ENCODE results near the gene CCDC194. TPM values are rescaled to one million over a fixed set of nuclear protein-coding genes. Genes with fewer than 3 reads are reported as not detected.

The CCDC194 gene
- not detected in 3 replicates for total RNA-seq
- long read RNA-seq: 0 reads

DNA sequence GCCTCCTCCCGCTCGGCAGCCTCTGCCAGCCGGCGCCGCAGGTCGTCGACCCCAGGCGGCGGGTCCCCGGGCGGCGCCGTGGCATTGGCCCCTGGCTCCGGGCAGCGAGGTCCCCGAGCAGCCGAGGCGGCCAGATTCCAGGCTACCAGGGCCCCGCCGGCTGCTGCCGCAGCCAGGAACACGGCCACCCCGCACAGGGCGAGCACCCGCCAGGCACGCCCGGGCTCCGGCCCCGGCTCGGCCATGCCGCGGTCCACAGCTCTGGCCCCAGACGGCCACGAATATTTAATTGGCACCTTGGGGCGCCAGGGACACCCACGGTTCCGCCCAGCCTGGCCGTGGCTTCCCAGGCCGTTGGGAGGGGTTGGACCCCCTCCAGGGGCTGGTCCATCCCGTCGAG lies at the start of gene CCDC194:
Gene CCDC194, minus strand, starts transcription at position 283 of the 400 bp plus-strand sequence. Its CDS starts 38 bp downstream, at position 245.
- H3K27ac Mint-ChIP-seq (ENCODE audit: unreplicated experiment): no peak within 1 kb of the TSS
- H3K36me3 Mint-ChIP-seq (ENCODE audit: low read depth): no peaks in the 10 kb centered on the region
- DNase-seq (ENCODE audit: low spot score): no peak
- H3K4me1 Mint-ChIP-seq (ENCODE audit: low read depth): peaks cover 10% of the 10 kb centered on the region
- no peak within 1 kb of the TSS for H3K4me3 Mint-ChIP-seq (ENCODE audit: unreplicated experiment)
- peaks cover 3% of the 10 kb centered on the region for H3K9me3 Mint-ChIP-seq (ENCODE audit: low read depth)
- H3K27me3 Mint-ChIP-seq (ENCODE audit: low read depth): no peaks in the 10 kb centered on the region
- TF ChIP-seq, protein P1, sequence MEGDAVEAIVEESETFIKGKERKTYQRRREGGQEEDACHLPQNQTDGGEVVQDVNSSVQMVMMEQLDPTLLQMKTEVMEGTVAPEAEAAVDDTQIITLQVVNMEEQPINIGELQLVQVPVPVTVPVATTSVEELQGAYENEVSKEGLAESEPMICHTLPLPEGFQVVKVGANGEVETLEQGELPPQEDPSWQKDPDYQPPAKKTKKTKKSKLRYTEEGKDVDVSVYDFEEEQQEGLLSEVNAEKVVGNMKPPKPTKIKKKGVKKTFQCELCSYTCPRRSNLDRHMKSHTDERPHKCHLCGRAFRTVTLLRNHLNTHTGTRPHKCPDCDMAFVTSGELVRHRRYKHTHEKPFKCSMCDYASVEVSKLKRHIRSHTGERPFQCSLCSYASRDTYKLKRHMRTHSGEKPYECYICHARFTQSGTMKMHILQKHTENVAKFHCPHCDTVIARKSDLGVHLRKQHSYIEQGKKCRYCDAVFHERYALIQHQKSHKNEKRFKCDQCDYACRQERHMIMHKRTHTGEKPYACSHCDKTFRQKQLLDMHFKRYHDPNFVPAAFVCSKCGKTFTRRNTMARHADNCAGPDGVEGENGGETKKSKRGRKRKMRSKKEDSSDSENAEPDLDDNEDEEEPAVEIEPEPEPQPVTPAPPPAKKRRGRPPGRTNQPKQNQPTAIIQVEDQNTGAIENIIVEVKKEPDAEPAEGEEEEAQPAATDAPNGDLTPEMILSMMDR (IDR thresholded peaks at IDR 0.05): no peak

GRCh38 chr19:17441241-17442021 lies 47.4 kb upstream of the CCDC194 start:
- no peaks in the 10 kb centered on the region for H3K4me1 Mint-ChIP-seq (ENCODE audit: low read depth)
- no peak overlapping the region for H3K27ac Mint-ChIP-seq (ENCODE audit: unreplicated experiment)
- no peak overlapping the region for H3K4me3 Mint-ChIP-seq (ENCODE audit: unreplicated experiment)
- peaks cover 3% of the 10 kb centered on the region for H3K27me3 Mint-ChIP-seq (ENCODE audit: low read depth)
- no peaks in the 10 kb centered on the region for H3K36me3 Mint-ChIP-seq (ENCODE audit: low read depth)
- DNase-seq (ENCODE audit: low spot score): no peak
- TF ChIP-seq, protein P1 (IDR thresholded peaks at IDR 0.05): peak; percentile 74
- H3K9me3 Mint-ChIP-seq (ENCODE audit: low read depth): peaks cover 5% of the 10 kb centered on the region

DNA sequence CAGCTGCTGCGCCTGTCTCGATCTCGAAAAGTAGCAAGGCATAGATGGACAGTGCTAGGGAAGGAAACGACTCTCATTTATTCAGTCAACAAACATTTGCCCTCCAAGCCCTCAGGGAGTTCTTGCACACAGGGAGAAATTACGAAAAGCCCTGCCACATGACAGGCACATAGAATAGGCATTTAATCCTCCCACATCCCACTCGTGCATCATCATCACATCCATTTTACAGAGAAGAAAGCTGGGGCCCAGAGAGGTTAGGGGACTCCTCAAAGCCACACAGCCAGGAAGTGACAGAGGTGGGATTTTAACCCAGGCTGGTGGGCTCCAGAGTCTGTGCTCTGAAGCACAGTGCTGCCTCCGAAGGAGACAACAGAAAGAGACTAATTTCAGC lies 42.9 kb upstream of the CCDC194 start:
- TF ChIP-seq, protein P1 (IDR thresholded peaks at IDR 0.05): no peak
- Mint-ChIP-seq H3K4me3 (ENCODE audit: unreplicated experiment) (no peak overlapping the region), H3K4me1 (ENCODE audit: low read depth) (no peaks in the 10 kb centered on the region), H3K27me3 (ENCODE audit: low read depth) (peaks cover 3% of the 10 kb centered on the region), H3K36me3 (ENCODE audit: low read depth) (no peaks in the 10 kb centered on the region), H3K9me3 (ENCODE audit: low read depth) (peaks cover 5% of the 10 kb centered on the region), H3K27ac (ENCODE audit: unreplicated experiment) (no peak overlapping the region)
- DNase-seq (ENCODE audit: low spot score): no peak

DNA sequence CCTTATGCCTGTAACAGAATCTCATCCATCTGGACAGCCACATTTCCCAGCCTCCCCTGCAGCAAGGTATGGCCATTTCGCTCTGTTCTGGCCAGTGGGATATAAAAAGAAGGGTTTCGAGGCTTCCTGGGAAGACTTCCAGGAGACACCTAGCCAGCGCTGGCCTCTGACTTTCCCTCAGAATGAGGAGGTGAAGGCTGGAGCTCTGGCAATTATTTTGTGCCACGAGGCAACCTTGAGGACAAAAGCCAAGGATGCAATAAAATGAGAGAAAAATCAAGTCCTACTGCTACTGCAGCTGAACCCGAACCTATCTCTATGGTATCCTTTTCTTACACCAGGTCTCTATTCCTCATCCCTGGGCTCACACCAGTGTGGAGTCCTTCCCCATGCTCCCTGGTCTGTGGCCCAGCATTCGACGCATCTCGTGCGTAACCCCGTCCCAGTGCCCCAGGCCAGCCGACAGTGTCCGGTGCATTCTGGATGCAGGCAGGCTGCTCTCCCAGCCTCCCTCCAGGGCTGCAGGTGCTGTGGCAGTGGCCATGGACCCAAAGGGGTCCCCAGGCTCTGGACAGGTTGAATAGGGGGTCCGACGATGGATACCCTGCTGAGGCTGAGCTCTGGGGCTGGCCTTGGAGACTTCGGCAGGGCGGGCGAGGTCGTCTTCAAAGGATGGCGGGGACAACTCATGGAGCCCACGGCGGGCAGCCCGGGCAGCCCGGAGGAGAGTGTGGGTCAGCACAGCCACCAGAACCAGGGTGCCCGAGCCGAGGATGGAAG lies 42.3 kb upstream of the CCDC194 start:
- TF ChIP-seq, protein P1 (IDR thresholded peaks at IDR 0.05): no peak
- Mint-ChIP-seq H3K9me3 (ENCODE audit: low read depth) (peaks cover under 1% of the 10 kb centered on the region), H3K27ac (ENCODE audit: unreplicated experiment) (no peak overlapping the region), H3K36me3 (ENCODE audit: low read depth) (no peaks in the 10 kb centered on the region), H3K27me3 (ENCODE audit: low read depth) (peaks cover 3% of the 10 kb centered on the region), H3K4me3 (ENCODE audit: unreplicated experiment) (no peak overlapping the region), H3K4me1 (ENCODE audit: low read depth) (no peaks in the 10 kb centered on the region)
- no peak for DNase-seq (ENCODE audit: low spot score)

DNA sequence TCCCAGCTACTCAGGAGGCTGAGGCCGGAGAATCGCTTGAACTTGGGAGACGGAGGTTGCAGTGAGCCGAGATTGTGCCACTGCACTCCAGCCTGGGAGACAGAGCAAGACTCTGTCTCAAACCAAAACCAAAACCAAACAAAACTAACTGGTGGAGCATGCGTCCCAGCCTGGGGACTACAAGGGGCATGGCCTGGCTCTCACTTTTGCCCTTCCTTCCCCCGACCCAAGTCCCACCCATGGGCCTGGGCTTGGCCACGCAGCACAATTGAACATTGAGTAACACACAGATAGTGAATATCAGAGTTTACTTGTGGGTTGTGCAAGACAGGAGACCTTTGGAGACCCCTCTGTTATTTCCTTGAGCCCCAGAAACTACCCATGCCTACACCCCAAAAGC lies 41.2 kb upstream of the CCDC194 start:
- no peak for DNase-seq (ENCODE audit: low spot score)
- Mint-ChIP-seq H3K27me3 (ENCODE audit: low read depth) (peaks cover 3% of the 10 kb centered on the region), H3K27ac (ENCODE audit: unreplicated experiment) (no peak overlapping the region), H3K4me1 (ENCODE audit: low read depth) (no peaks in the 10 kb centered on the region), H3K9me3 (ENCODE audit: low read depth) (no peaks in the 10 kb centered on the region), H3K36me3 (ENCODE audit: low read depth) (no peaks in the 10 kb centered on the region), H3K4me3 (ENCODE audit: unreplicated experiment) (no peak overlapping the region)
- TF ChIP-seq, protein P1 (IDR thresholded peaks at IDR 0.05): no peak
